ENCODE data around the gene ATP8A1.

Gene ATP8A1

DNA sequence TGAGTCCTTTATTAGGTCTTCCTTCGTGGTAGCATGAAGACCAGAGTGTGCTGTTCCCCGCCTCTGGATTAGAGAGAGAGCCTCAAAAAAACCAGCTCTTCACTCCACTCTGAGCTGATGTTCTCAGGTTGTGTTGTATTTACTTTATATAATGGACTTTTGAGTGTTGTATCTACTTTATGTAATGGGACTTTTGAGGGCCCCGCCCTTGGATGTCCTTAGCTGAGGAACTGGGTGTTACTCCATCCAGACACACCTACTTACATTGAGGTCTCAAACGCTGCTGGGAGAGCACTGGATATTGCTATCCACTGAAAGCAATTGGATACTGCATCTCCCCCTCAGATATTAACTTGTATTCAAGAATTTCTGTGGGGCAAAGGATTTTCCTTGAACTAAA lies 28.2 kb downstream of the ATP8A1 start:
- in situ Hi-C loops (cut with MboI; ENCODE audit: low sequenced_read_pairs), result no loop called here

DNA sequence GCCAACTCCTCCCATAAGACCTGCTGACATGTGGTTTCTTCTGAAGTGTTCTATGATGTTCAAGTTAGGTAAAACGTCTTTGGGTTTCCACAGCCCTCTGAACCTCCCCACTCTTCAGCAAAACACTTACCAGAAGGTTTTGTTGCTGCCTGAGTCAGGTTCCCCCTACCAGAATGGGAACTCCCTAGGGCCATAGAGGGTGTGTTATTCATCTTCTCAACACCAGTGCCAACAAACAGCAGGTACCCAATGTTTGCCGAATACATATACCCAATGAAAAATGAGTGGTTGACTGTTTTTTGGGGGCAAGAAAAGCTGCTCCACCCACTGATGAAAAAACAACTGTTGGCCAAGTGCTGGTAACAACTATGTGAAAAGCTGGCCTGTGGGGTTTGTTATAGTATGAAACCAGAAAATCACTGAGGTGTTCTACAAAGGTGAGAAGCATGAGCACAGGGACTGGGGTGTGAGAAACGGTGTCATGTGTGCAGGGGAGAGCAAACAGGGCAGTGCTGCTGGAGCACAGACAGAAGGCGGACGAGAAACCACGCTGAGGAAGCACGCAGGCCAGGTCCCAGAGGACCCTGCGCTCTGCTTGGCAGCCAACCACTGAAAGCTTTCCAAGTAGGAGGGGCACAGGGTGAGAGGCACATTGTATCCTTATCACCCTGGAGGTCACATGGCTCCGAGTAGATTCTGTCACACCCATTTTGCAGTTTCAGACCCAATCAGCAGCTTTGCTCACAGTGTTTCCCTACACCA lies 28.8 kb downstream of the ATP8A1 start:
- in situ Hi-C loops (cut with MboI; ENCODE audit: low sequenced_read_pairs), result no loop called here

- in situ Hi-C loops (cut with MboI; ENCODE audit: low sequenced_read_pairs), result no loop called here
Observed at GRCh38 chr4:42626629-42627146, 30.2 kb downstream of the ATP8A1 start.

- in situ Hi-C loops (cut with MboI; ENCODE audit: low sequenced_read_pairs), result no loop called here
Observed at GRCh38 chr4:42625329-42625728, 31.6 kb downstream of the ATP8A1 start.

DNA sequence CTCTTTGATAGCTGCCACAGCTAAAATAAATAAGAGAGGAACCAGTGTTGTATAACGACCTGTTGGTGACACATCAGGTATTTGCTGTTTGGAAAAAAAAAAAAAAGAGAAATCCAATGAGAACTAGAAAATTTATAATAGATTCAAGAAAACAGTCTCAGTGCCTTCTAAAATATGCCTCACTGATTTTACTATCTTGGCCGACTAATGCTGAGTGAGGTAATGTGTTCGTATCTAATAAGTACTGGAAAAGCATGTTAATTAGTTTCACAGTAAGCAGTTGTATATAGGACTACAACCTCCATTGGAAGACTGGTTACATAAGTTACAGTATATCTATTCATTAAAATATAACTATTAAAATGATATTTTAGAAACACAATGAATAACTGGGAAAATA lies 32.4 kb downstream of the ATP8A1 start:
- in situ Hi-C loops (cut with MboI; ENCODE audit: low sequenced_read_pairs), result no loop called here

GRCh38 chr4:42618023-42618422 lies 38.9 kb downstream of the ATP8A1 start:
- in situ Hi-C loops (cut with MboI; ENCODE audit: low sequenced_read_pairs), result no loop called here

- in situ Hi-C loops (cut with MboI; ENCODE audit: low sequenced_read_pairs), result no loop called here
Observed at GRCh38 chr4:42617030-42617429, 39.9 kb downstream of the ATP8A1 start.

GRCh38 chr4:42616572-42616971 lies 40.3 kb downstream of the ATP8A1 start:
- in situ Hi-C loops (cut with MboI; ENCODE audit: low sequenced_read_pairs), result no loop called here

- in situ Hi-C loops (cut with MboI; ENCODE audit: low sequenced_read_pairs), result no loop called here
Observed at GRCh38 chr4:42615131-42615763, 41.7 kb downstream of the ATP8A1 start.

DNA sequence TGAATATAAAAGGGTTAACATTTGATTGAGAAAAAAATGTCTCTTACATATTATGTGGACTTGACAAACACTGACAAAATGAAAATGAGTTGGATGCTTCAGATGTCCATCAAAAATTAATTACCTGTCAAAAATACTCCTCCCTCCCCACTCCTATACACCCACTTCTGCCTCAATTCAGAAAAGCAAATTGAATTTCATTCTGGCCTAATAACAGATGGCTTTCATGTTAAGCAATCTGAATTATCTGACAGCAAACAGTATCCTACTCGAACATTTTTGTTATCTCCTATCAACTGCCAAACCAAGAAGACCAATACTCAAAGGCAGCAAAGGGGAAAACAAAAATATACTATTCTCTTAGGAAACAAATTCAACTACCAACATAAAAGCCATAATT lies 44.0 kb downstream of the ATP8A1 start:
- in situ Hi-C loops (cut with MboI; ENCODE audit: low sequenced_read_pairs), result no loop called here

DNA sequence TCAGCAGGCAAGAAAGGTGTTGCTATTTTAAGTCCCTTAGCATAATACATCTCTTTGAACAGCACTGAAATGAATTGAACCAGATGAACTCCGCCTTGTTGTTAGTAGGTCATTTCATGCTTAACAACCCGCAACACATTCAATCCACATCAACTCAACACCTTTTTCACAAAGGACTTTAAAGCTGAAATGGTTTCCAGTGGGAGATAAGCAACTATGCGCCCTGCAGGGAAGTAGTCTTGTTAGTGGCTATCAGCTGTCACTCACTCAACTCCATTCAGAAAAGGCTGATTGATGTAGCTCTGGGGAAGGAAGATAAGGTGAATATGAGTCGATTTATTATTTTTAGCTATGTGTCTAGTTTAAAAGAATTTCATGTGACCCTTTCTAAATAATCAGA lies 46.0 kb downstream of the ATP8A1 start:
- in situ Hi-C loops (cut with MboI; ENCODE audit: low sequenced_read_pairs), result no loop called here

- in situ Hi-C loops (cut with MboI; ENCODE audit: low sequenced_read_pairs), result no loop called here
Observed at GRCh38 chr4:42609051-42609450, 47.9 kb downstream of the ATP8A1 start.

- in situ Hi-C loops (cut with MboI; ENCODE audit: low sequenced_read_pairs), result no loop called here
Observed at GRCh38 chr4:42608551-42608950, 48.4 kb downstream of the ATP8A1 start.

DNA sequence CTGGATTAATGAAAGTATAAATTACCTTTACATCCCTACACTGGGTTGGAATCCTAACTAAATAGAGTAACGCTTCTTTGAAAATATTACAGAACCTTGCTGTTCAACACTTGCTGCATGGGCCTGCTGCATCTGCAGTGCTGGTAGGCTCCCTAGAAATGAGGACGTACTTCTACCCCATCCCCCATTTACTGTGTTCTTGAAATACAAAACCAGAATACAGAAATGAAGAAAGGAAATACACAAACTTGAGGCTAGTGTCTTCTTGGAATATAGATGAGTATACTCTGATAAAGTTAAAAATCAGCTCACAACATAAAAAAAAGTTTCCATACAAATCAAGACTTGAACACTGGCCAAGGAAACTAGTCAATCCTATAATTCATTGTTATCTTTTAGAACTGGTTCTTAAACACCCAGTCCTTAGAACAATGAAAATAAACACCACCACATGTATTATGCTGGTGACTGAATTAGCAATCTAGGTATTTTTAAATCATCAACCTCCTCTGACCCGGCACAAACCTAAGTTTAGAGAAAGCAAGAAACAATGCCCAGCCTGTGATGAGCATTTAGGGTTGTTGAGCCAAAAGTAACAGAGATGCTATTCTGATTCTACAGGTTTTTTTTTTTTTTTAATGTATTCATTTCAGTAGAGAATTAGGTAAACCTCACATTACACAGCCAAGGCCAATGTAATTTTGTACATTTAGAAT lies 49.7 kb downstream of the ATP8A1 start:
- in situ Hi-C loops (cut with MboI; ENCODE audit: low sequenced_read_pairs), result no loop called here

- in situ Hi-C loops (cut with MboI; ENCODE audit: low sequenced_read_pairs), result no loop called here
Observed at GRCh38 chr4:42605264-42605663, 51.6 kb downstream of the ATP8A1 start.

- in situ Hi-C loops (cut with MboI; ENCODE audit: low sequenced_read_pairs), result no loop called here
Observed at GRCh38 chr4:42603862-42604261, 53.0 kb downstream of the ATP8A1 start.

- in situ Hi-C loops (cut with MboI; ENCODE audit: low sequenced_read_pairs), result no loop called here
Observed at GRCh38 chr4:42600578-42600977, 56.3 kb downstream of the ATP8A1 start.

GRCh38 chr4:42596918-42597317 lies 60.0 kb downstream of the ATP8A1 start:
- in situ Hi-C loops (cut with MboI; ENCODE audit: low sequenced_read_pairs), result no loop called here

GRCh38 chr4:42594888-42595287 lies 62.0 kb downstream of the ATP8A1 start:
- in situ Hi-C loops (cut with MboI; ENCODE audit: low sequenced_read_pairs), result no loop called here

- in situ Hi-C loops (cut with MboI; ENCODE audit: low sequenced_read_pairs), result no loop called here
Observed at GRCh38 chr4:42588909-42589308, 68.0 kb downstream of the ATP8A1 start.

DNA sequence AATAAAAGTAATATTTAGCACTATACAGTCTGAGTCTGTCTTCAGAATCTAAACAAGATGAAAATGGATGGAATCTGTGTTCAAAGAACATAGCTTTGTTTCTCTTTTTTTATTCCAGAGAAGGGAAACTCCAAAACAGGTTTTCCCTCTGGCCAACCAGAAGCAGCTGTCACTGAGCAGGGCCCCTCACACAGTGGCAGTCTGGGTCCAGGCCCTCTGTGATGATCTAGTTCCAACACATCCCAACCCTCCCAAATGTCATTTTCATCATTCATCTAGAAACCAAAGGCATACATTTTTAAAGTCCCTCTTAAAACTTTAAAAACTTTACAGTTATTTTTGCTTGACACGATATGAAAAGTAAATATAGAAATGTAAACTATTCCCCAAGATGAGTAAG lies 70.1 kb downstream of the ATP8A1 start:
- in situ Hi-C loops (cut with MboI; ENCODE audit: low sequenced_read_pairs), result no loop called here

DNA sequence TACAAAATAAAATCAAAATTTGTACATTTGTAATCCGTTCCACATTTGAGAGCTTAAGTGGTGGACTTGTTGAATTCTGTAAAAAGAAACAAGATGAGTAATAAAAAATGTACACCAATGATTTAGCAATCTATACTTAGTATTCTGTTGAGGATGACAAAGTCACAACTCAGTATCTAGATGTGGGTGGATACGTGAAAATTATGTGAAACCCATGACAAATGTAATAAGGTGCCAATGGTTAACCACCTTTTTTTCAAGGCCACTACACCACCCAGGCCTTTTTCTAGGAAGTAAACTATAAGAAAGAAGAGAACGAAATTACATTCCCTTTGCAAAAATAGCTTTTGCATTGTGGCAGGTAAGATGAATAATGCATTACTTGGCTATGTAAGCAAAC lies 77.0 kb downstream of the ATP8A1 start:
- in situ Hi-C loops (cut with MboI; ENCODE audit: low sequenced_read_pairs), result no loop called here
